HS-5 (cell line): ENCODE measurements around the gene PRRG3.

Source experiments
- DNase-seq: peaks from one replicate; pipeline ENCODE4 v3.0.0-alpha.2; 2012; ENCODE audit warnings: low read depth

PRRG3 gene

DNA sequence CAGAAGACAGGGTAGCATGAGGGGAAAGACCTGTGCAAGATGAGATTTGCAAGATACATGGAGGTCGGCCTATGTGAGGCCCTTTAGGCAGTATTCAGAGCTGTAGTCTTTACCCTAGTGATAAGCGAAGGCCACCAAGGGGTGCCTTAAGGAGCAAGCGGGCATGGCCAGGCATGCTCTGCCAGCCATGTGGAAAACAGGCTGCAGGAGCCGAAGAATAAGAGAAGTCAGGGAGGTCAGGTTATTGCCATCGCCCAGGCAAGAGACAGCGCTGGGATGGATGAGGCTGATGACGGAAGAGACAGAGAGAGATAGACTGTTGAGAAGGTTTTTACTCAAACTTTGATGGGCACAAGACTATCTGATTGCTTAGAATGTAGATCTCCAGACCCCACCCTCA, 13.6 kb downstream of the PRRG3 start:
- DNase-seq, result no peak

DNA sequence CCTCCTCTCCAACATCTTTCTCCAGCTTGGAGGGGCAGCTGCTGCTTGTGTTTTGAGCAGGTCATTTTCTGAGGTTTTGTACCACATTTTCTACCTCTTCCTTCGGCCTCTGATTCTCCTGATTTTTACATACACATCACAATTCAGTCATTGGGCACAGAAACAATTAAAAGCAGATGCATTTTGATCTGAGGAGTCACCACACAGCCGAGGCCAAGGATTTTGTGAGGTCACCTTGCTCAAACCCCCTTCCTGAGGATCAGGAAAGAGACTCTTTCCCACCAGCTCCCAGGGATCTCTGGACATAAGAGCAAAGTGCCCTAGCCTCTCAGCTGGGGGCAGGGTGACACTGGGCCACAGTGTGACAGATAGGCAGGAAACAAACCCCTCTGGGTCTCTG, 15.2 kb downstream of the PRRG3 start:
- no peak for DNase-seq

DNA sequence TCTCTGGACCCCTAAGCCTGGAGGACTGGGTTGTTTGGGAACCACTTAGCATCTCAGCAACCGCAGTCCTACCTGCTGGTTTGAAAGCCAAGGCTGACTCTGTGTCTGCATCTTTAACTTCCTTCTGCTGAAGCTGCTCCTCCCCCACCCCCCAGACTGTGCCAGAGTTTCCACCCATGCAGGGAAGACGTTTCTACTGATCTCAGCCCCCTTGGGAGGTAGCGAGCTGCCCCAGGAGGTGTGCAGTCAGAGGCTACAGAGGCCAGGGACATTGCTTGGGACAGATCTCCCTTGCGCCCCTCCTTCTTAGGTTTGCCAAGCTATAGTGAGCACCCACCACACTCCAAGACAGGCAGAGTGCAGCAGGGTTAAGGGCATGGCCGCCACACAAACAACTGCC, 15.9 kb downstream of the PRRG3 start:
- no peak for DNase-seq

DNA sequence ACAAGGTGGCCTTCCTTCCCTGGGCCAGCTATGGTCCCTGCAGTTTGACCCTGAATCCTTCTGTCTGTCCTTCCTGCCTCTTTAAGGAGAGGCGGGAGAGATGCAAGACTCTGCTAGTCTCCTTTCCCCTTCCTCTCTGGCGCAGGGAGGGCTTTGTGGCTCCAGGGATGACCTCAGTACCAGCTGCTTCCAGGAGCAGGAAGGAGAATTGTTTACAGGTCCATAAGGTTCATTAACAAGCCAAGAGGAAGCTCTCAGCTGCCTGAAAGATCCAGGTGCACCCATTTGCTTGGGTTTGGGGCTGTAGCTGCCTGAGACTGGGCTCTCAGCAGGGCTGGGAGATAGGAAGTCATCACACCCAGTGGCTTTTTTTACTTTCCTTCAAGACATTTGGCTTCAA, 16.5 kb downstream of the PRRG3 start:
- no peak for DNase-seq

DNA sequence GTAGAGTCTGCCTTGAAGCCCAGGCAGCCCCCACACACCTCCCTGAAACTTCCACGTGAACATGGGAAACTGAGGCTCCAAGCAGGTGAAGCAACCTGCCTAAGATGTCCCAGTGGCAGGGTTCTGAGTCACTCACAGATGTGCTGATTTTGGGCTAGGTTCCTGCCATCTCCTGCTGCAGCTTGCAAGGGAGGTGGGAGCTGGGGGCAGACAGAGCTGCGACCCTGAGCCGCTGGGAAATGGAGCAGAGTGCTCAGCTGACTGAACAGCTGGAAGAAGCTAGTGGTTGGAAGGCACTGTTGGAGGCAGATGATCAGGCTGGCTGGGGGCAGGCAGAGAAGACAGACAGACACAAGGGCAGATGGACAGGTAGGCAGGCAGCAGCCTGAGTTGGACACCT, 17.0 kb downstream of the PRRG3 start:
- no peak for DNase-seq

DNA sequence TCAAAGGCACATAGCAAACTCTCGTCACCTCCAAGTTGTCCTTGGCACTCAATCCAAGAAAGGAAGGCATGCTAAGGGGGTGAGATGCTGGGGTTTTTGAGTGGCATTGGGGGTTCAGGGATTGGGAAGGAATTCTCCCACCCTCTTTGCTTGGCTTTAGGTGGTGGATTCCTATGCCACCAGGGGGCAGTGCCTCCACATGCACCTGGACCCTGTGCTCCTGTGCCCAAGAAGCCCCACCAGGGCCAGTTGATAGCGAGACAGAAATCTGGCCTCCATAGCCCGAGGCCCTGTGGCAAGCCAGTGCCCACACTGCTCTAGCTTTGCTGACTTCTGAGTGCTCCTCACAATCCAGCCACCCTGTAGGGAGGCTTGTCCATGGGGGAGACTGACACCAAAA, 18.6 kb downstream of the PRRG3 start:
- no peak for DNase-seq

DNA sequence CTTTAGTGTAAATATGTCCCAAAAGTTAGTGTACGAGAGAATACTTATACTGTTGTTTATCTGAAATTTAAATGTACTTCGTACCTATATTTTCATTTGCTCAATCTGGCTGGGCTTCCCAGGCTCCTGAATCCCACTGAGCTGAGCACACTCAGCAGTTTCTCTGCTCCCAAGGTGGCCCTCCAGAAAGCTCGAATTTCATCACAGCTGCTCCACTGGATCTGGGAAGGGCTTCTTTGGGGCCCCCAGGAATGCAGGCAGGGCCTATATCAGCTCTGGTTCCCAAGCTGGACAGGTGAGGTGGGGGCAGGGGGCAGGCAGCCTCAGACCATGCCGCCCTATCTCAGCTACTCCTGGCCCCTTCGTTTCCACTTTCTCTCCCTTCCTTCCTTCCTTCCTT, 19.1 kb downstream of the PRRG3 start:
- no peak for DNase-seq

DNA sequence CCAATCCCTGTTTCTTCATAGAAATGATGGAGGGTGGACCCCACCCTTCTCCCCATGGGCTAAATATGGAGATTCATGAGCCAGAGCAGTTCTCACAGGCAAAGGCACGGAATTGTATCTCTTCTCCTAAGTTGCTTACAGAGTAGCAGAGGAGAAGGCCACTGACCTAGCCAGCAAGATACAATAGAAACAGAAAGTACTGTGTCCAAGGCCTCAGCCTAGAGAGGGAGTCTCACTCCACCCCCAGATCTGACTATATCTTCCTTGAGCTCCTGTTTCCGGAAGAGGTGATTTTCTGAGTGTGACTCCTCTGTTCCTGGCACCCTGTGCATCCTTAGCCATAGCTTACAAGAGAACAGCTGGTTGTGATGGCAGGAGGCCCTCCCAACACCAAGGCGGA, 20.5 kb downstream of the PRRG3 start, which contains the start of gene FATE1:
Gene FATE1, plus strand, starts transcription at position 284 of the 400 bp plus-strand sequence. Its CDS starts 85 bp downstream, at position 369.
- DNase-seq, result no peak

DNA sequence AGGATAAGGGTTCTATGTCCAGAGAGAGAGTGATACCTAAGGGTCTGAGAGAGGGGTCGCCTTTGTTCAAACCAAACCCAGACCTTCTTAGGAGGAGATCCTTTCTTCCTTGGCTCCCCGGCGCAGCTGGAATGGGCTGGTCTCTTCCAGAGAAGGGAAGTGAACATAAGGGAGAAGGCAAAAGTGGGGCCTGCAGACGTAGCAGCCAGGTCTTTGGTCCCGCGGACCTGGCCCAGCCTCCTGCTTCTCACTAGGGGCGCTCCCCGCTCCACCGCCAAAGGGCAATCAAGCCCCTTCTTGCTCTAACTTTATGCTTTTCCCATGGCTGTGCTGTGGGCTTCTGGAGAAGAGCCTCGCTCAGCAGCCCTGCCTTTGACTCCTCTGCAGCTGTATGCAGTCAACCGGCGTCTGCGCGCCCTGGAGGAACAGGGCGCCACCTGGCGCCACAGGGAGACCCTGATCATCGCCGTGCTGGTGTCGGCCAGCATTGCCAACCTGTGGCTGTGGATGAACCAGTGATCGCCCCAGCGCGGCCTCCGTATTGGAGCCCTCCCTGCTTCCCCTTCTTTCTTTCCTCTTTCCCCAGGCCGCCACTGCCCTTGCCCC, 27.1 kb downstream of the PRRG3 start:
- no peak for DNase-seq

DNA sequence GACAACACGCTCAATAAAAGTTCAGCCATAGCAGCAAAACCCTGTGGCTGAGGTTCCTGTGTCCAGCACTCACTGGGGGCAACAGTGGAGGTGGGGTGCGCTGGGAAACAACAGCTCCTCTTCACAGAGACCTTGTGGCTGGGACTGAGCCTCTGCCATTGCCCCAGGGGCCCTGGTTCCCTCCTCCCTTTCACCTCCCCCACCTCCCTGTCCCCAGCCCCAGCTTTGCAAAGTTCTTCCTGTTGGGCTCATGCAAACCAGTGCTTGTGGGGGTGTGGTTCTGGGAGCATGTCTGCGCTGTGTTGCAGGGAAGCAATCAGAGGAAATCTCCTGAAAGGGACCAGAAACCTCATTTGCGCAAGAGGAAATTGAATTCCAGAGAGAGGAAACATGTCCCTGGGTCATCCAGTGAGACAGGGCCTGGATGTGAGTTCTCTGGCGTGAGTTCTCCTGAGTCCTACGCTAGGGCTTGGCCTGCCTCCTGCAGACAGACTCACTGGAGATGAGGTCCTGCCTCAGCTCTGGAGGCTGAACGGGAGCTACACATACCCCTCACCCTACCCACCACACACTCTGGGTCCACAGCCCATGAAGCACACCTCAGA, 28.0 kb downstream of the PRRG3 start:
- DNase-seq, result no peak

DNA sequence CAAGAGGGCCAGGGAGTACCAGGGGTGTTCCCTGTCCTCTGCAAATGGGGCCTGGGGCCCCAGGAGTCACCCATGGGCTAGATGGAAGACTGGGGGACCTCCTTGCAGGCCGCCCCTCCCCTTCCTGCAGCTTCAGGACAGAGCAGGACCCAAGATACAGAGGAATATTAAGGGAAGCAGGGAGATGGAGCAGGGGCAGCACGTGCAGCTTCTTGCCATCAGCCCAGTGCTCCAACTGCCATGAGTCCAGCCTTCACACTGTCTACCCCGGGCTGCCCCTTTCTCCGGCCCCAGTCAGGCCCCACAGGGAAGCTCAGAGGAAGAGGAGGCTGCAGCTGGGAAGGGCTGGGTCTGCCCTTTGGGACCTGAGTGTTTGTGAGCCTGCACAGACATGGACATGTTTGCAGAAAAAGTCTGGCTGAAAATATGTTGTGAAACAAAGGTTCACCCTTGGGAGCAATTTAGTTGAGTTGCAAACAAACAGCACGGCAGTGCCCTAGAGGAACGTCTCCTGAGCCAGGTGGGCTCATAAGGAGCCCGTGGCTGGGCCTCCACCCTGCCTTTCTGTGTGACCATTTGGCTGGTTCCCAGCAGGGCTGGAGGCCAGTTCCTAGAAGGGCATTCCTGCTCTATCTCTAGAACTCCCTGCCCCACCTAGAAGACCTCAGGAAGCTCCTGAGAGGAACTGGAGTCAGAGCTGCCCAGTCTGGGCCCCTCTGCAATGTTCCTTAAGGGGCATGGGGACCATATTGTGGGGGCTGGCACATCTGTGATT, 29.5 kb downstream of the PRRG3 start:
- no peak for DNase-seq

DNA sequence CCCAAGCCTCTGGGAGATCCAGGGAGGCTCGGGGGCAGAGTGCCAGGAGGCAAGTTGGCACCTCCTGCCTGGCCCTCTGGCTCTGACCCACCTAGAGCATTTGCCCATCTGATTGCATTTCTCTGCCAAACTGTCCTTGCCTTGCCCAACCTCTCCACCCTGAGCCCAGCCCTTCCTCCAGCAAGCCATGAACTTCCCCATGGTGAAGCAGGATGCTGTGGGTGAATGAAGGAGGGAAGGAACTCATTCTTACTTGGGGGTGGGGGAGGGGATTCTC, 30.0 kb downstream of the PRRG3 start:
- DNase-seq, result no peak

DNA sequence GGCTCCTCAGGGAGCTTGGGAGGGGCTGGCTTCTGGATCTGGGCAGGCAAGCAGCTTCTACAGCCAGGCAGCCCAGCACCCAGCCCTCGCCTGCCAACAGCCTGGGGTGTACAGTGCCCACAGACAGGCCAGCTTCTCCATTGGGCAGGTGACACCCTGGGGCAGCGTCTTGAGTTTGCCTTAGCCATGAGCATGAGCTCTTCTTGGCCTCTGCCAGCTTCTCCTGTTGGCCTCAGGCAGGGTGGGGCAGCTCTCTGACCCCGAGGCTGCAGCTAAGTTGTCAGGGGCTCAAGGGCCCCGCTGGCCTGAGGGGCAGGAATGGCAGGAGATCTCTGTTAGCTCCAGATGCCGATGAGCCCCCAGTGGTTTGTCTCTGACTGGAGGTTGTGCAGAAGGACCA, 31.5 kb downstream of the PRRG3 start:
- no peak for DNase-seq

DNA sequence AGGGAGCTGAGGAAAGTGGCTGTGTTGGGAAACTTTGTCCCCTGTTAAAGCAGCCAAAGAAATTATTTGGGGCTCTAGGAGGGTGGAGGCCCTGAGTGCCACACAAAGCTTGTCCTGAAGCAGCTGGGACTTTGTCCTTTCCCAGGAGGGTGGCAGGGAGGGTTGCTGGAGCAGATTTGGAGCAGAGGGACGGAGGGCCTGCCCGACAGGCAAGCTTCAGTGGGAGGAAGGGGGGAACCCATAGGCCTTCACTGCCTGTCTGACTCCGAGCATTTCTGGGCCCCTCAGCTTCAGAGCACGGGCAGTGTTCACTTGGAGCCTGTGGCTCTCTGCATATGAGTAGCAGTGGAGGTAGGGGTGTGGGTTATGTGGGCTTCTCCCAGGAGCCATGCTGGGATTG, 32.1 kb downstream of the PRRG3 start:
- DNase-seq, result no peak

DNA sequence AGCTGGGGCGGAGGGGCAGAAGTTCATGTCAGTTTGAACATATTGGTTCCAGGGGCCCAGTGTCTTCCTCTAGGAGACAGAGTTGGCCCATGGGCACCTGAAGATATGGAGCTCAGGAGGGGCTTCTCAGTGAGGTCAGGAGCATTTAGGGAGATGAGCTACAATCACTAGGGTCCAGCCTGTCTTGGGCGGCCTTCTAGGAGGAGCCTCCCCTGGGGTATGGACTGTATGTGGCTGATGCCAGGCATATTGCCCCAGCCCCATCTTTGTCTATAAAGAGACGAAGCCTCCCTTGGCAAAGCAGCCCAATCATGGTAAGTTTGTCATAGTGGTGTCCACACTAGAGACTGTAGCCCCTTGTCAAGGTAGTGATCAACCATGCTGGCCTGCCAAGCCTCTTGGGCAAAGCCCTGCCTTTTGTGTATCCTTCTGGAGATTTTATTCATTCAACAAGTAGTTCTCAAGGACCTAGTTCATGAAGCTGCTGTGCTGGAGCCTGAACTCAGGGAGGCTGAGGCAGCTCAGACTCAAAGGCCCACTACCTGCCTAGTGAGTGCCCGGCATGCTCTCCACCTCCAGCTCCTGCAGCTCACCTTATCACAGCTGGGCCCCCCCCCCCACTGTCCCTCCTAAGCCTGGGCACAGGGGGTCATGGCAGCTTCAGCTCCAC, 33.9 kb downstream of the PRRG3 start:
- no peak for DNase-seq

DNA sequence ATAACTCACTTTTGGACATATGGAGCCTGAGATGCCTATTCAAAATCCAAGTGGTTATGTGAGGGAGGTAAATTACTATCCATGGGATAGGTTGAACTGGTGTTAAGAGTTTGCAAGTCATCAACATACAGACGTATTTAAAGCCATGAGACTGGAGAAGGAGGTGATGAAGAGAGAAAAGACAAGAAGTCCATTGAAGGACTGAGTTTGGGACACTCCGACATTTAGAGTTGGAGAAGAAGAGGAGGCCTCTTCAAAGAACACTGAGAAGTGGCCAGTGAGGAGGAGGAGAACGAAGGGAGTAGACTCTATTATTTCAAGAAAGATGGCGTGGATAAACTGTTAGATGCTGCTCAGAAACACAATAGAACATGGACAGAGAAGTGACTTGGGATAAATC, 39.2 kb downstream of the PRRG3 start, which contains the start of gene CNGA2:
Gene CNGA2, plus strand, starts transcription at position 301 of the 400 bp plus-strand sequence. CDS start 3,738 bp downstream, outside the sequence.
- no peak for DNase-seq

DNA sequence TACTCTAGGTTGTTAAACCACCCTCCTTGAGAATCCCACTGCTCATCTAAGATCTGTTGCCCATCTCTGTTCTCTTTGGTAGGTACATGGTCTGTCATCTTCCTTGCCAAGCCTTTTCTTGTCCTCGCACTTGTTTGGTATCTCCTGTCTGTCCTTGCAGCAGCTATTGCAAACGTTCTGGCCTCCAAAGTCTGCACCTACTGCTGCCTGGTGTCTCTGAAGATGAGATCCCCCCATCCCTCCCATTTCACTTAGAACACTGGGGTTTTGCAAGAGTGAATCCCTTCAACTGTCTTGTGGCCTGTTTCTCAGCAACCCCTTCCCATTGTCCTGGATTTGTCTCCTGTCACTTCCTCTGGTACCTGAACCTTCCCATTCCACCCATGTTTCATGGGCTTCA, 40.0 kb downstream of the PRRG3 start:
- DNase-seq, result no peak

DNA sequence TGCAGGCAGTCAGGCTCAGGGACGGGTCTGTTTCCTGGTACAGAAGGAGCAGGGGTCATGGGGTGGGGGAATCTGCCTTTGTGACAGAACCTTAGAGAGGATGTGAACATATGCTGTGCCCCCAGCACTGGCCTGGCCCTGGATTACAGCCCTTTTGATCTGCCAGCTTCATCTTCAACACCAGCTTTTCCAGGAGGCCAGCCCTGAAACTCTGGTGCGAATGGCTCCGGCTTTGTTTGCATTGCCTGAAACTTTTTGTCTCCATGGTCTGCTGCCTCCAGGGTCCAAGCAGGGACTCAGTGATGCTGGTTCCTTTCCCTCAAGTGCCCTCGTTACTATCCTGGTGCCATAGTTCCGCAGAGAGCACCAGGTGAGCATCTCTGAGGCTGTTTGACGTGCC, 41.4 kb downstream of the PRRG3 start:
- DNase-seq, result no peak

DNA sequence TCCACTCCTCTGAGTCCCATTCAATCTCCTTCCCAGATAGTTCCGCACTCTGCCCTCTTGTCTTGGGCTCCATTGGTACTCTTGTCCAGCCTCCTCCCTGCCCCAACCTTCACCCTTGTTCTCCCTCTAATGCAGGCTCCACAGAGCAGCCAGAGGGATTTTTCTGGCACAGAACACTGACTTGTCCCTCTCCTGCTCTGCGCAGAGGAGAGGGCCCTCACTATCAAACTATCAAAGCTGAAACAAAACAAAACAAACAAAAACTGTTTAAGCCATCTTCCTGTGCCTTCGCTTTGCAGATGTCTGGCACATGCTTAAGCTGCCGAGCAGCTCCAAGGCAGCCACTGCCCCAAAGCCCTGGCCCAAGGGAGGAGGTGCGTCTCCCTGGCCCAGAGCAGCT, 42.2 kb downstream of the PRRG3 start:
- DNase-seq, result no peak

DNA sequence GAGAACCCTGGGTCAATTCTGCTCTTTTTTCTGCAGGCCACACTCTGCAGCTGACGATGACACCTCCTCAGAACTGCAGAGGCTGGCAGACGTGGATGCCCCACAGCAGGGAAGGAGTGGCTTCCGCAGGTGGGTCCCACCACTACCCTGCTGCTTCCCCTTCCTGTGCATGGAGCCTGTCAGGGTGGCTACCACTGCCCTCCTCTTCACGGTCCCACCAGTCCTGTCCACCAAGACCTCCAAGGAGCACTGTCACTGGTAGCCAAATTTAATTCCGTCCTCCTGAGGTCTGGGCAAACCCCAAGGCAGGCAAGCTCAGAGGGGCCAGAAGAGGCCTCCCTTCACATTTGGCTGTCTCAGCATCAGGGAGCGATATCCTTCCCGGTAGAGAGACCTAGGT, 43.5 kb downstream of the PRRG3 start:
- DNase-seq, result no peak

DNA sequence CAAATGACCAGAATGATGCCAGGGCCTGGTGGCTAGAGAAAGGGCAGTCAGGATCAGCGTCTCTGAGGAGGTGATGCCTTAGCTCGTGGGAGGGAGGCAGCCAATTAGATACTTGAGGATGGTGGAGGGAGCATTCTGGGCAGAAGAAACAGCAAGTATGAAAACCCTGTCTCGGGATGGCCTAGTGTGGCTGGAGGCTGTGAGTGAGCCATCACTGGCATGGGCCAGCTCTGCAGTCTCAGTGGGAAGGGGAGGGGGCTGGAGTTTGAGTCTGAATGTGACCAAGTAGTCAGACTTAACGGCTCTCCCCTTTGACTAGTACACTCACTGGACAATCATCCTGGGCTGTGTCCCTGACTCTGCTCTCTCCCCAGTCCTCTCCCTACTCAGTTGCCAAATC, 46.3 kb downstream of the PRRG3 start:
- no peak for DNase-seq

DNA sequence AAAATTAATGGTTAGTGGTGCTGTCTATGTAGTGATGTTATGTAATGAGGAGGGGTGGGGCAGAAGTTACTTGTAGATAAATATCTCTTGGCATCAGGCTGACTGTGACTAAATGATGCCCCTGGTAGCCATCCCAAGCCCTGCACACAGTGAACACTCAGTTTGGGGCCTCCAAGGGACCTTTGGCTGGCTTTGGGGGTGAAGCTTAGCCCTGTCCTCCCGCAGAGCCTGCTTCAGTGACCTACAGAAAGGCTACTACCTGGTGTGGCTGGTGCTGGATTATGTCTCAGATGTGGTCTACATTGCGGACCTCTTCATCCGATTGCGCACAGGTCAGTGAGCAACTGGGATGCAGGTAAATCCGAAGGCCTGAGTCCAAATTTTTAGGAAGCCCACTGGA, 47.1 kb downstream of the PRRG3 start:
- DNase-seq, result no peak
